SU-DHL-6 (cell line): ENCODE measurements around the gene RGS16.

Source experiments
- H2AFZ ChIP-seq: fragments of 200-600 bp; sonication (generic); 2 replicates; pipeline ENCODE4 v1.6.1; 2014; ENCODE audit warnings: low read depth, mild to moderate bottlenecking, moderate library complexity, mixed read lengths, antibody characterized with exemption, low read length; ENCODE audit not compliant: severe bottlenecking
- H3F3A ChIP-seq: fragments of 200-600 bp; shearing (Covaris generic); 2 replicates; pipeline ENCODE4 v1.6.0; 2016; ENCODE audit warnings: antibody characterized with exemption, mild to moderate bottlenecking; ENCODE audit not compliant: insufficient read depth
- H3K27ac ChIP-seq: fragments of 200-600 bp; sonication (generic); 2 replicates; pipeline ENCODE4 v1.5.1; 2016; ENCODE audit warnings: low read depth, mild to moderate bottlenecking, low read length, moderate library complexity, mixed read lengths
- H3K27me3 ChIP-seq: fragments of 200-600 bp; sonication (generic), shearing (Covaris generic); 2 replicates; pipeline ENCODE4 v1.6.0; 2014; ENCODE audit warnings: mild to moderate bottlenecking, low read length
- H3K36me3 ChIP-seq: fragments of 200-600 bp; sonication (generic); 2 replicates; pipeline ENCODE4 v1.6.1; 2014; ENCODE audit warnings: mild to moderate bottlenecking, low read length, mixed read lengths
- H3K4me2 ChIP-seq: fragments of 300-600, 200-600 bp; shearing (Covaris generic), sonication (generic); 2 replicates; pipeline ENCODE4 v1.6.0; 2014; ENCODE audit warnings: low read length, low read depth, mild to moderate bottlenecking; ENCODE audit not compliant: poor library complexity, severe bottlenecking
- H3K4me3 ChIP-seq: fragments of 200-600 bp; sonication (generic); 2 replicates; pipeline ENCODE4 v1.5.1; 2014; ENCODE audit warnings: antibody characterized with exemption, low read length, mild to moderate bottlenecking, mixed read lengths; ENCODE audit not compliant: insufficient read depth, poor library complexity, severe bottlenecking
- H3K79me2 ChIP-seq: fragments of 200-600 bp; sonication (generic); 2 replicates; pipeline ENCODE4 v1.6.1; 2014; ENCODE audit warnings: mild to moderate bottlenecking, low read length, moderate library complexity; ENCODE audit not compliant: insufficient read depth
- H3K9ac ChIP-seq: fragments of 200-600 bp; sonication (generic); 2 replicates; pipeline ENCODE4 v1.7.0; 2014; ENCODE audit warnings: mild to moderate bottlenecking, low read length
- H3K9me2 ChIP-seq: fragments of 200-600 bp; sonication (generic); replicated peaks from 2 replicates; pipeline ENCODE4 v1.6.1; 2014; ENCODE audit warnings: low read length; ENCODE audit not compliant: insufficient read depth
- H3K9me3 ChIP-seq: fragments of 200-600 bp; sonication (generic); 2 replicates; pipeline ENCODE4 v1.6.1; 2014; ENCODE audit warnings: low read length, mixed read lengths; ENCODE audit not compliant: insufficient read depth
- H4K20me1 ChIP-seq: fragments of 200-600 bp; sonication (generic); 2 replicates; pipeline ENCODE4 v1.6.1; 2014; ENCODE audit warnings: low read depth, mild to moderate bottlenecking, antibody characterized with exemption, low read length, moderate library complexity, mixed read lengths
- CTCF ChIP-seq: fragments of 200-600 bp; sonication (generic); IDR thresholded peaks from one replicate; pipeline ENCODE4 v1.5.1; 2017; ENCODE audit warnings: antibody characterized with exemption, mild to moderate bottlenecking, low read length, moderate library complexity; ENCODE audit not compliant: insufficient read depth, poor library complexity, severe bottlenecking
- EZH2phosphoT487 ChIP-seq: fragments of 200-600 bp; sonication (generic), shearing (Covaris generic); conservative IDR thresholded peaks from 2 replicates; pipeline ENCODE4 v1.6.1; 2018; ENCODE audit warnings: mild to moderate bottlenecking, antibody characterized with exemption, low read length, moderate library complexity, mixed read lengths

RGS16 gene

DNA sequence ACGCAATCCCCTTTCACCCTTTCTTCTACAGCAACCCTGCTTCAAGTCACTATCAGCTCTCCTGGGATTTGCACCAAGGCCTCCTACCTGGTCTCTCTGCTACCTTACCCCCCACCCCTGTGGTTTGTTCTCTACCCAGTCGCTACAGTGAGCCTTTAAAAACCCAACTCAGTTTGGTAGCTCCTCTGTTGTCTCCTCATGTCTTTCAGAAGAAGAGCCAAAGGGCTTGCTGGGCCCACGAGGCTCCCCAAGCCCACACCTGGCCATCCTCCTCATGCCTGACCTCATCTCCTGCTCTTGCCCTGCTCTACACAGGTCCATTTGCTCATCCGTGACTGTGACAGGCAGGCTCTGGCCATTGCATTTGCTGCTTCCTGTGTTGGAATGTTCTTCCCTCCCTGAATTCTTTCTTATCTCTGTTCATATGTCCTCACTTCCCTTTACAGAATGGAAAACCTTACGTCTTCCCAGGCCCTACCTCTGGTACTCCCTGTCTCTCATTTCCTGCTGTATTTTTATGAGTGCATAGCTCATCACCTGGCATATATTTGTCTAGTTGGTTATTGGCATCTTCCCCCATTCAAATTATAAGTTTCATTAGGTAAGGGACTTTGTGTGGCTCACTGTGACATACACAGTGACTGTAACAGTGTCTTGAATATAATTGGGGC, 3.3 kb downstream of the RGS16 start:
- no peaks in the 10 kb centered on the region for H3K27me3 ChIP-seq
- no peaks in the 10 kb centered on the region for H3K9me2 ChIP-seq
- no peak overlapping the region; the same call in 1 of the 2 replicates for H3K9ac ChIP-seq
- no peak overlapping the region for H3K27ac ChIP-seq
- TF ChIP-seq CTCF, result no peak
- no peak for TF ChIP-seq EZH2phosphoT487
- H3K79me2 ChIP-seq, result peaks cover 19% of the 10 kb centered on the region
- H2AFZ ChIP-seq, result no peak overlapping the region
- H3K4me2 ChIP-seq, result peak overlapping the region; percentile 83
- H3K9me3 ChIP-seq, result no peaks in the 10 kb centered on the region
- H3K36me3 ChIP-seq, result no peaks in the 10 kb centered on the region; the same call in none of the 2 replicates
- peaks cover 23% of the 10 kb centered on the region for H3F3A ChIP-seq
- no peak overlapping the region for H3K4me3 ChIP-seq
- no peaks in the 10 kb centered on the region; the same call in 1 of the 2 replicates for H4K20me1 ChIP-seq

DNA sequence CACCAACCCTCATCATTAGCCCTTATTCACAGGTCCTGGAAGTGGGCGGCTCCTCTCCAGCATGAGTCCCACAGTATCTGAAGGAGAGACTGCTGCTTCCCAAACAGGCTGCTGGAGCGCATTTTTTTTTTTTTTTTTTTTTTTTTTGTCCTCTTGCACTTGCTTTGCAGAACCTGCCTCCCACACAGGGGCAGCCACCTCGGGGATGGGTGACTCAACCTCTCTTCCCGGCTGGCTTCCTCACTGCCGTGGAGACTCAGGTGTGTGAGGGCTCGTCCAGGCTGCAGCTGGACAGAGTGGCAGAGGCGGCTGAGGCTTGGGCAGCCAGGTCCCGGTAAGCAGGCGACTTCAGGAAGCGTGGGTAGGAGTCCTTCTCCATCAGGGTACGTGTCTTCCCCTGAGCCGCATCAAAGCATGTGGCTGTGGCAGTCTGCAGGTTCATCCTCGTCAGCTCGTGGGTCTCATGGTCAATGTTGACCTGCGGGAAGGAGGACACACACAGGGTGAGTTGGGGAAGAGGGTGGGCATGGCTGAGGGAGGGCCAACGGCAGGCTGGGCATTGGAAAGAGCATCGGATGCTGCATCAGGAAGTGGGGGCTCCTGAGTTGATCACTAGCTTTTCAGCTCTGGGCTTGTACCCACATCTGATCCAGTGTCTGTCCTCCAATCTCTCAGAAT, 4.0 kb downstream of the RGS16 start:
- Histone ChIP-seq H3K9me3 (no peaks in the 10 kb centered on the region), H3K4me2 (no peak overlapping the region), H3K9me2 (no peaks in the 10 kb centered on the region), H3F3A (peaks cover 23% of the 10 kb centered on the region), H3K9ac (no peak overlapping the region), H4K20me1 (no peaks in the 10 kb centered on the region; the same call in 1 of the 2 replicates), H3K27ac (no peak overlapping the region), H3K4me3 (no peak overlapping the region), H3K36me3 (no peaks in the 10 kb centered on the region; the same call in none of the 2 replicates), H3K27me3 (no peaks in the 10 kb centered on the region), H3K79me2 (peaks cover 19% of the 10 kb centered on the region), H2AFZ (no peak overlapping the region)
- TF ChIP-seq EZH2phosphoT487 (no peak), CTCF (no peak)

DNA sequence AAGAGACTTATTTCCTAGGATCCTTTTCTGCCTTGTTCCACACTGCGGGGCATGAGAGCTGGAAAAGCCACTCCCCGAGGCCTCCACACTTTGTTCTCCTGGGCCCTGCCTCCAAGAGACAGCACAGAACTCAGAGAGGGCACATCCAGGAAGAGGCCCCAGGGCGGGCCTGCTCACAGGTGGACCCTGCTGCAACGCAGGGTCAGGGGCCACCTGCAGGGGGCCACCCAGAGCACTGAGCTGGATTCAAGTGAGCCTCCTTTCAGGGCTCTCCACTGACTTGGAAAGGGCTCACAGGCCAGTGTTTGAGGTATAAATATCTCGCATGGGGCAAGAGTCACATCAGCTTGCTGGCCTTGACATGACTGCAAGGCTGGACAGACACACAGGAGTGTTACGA, 4.8 kb downstream of the RGS16 start:
- H3K9ac ChIP-seq, result no peak overlapping the region
- H3K4me2 ChIP-seq, result no peak overlapping the region
- H3K27ac ChIP-seq, result no peak overlapping the region
- no peaks in the 10 kb centered on the region; the same call in none of the 2 replicates for H3K36me3 ChIP-seq
- H3K4me3 ChIP-seq, result no peak overlapping the region
- H3K9me3 ChIP-seq, result no peaks in the 10 kb centered on the region
- peaks cover 23% of the 10 kb centered on the region for H3F3A ChIP-seq
- no peaks in the 10 kb centered on the region for H3K27me3 ChIP-seq
- TF ChIP-seq EZH2phosphoT487, result no peak
- TF ChIP-seq CTCF, result no peak
- peaks cover 19% of the 10 kb centered on the region for H3K79me2 ChIP-seq
- H3K9me2 ChIP-seq, result no peaks in the 10 kb centered on the region
- H2AFZ ChIP-seq, result no peak overlapping the region
- no peaks in the 10 kb centered on the region; the same call in 1 of the 2 replicates for H4K20me1 ChIP-seq
